ENCODE data around the gene MMD2.
"Not testable (repeated sequence)": the region's sequence is repeated elsewhere in the genome, so short reads cannot be mapped to it uniquely, and the experiment has no call there.

Gene MMD2

DNA sequence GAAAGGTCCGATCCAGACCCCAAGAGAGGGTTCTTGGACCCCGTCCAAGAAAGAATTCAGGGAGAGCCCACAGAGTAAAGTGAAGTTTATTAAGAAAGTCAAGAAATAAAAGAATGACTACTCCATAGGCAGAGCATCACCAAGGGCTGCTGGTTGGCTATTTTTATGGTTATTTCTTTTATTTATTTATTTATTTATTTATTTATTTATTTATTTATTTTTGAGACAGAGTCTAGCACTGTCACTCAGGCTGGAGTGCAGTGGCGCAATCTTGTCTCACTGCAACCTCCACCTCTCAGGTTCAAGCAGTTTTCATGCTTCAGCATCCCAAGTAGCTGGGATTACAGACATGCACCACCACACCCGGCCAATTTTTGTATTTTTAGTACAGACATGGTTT lies 65.8 kb downstream of the MMD2 start:
- not testable (repeated sequence) for DNase-seq

- not testable (repeated sequence) for DNase-seq
These were observed 67.5 kb downstream of the MMD2 start for GRCh38 chr7:4891522-4891921.

- no peak for DNase-seq
These were observed 69.3 kb downstream of the MMD2 start for GRCh38 chr7:4889682-4890081.

DNA sequence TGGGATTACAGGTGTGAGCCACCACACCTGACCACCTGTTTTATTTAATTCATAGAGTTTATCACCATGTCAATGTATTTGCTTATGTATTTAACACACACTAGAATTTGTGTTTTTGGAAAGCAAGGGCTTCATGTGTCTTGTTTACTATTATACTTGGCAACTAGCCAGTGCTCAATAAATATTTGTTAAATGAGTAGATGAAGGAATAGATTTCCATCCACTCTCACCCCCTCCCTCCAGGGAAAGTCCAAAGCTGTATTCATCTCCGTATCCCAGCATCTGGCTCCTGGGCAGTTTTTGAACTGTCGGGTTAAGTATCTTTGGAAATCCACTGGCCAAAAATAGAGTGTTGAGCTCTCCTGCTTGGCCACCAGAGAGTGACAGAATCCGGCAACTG lies 70.8 kb downstream of the MMD2 start:
- DNase-seq: no peak

- no peak for DNase-seq
These were observed 72.3 kb downstream of the MMD2 start for GRCh38 chr7:4886671-4887070.

GRCh38 chr7:4885317-4885807 lies 73.6 kb downstream of the MMD2 start:
- no peak for DNase-seq

DNA sequence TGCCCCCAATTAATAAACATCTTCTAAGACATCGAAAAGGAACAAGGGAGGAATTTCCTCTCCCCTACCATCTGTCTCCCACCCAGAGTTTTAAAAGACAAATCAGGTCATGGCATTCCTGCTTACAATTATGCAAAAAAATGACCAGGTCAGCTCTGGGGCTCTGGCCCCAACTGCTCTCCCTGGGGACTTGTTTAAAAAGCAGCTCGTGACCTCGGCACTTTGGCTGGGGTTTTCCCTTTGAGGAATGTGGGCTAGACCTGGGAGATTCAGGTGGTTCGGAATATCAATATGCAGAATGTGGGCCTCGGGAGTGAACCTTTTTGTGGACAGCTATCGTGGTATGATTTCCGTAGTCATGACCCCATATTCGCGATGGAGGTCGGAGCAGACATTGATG lies 74.8 kb downstream of the MMD2 start:
- no peak for DNase-seq

DNA sequence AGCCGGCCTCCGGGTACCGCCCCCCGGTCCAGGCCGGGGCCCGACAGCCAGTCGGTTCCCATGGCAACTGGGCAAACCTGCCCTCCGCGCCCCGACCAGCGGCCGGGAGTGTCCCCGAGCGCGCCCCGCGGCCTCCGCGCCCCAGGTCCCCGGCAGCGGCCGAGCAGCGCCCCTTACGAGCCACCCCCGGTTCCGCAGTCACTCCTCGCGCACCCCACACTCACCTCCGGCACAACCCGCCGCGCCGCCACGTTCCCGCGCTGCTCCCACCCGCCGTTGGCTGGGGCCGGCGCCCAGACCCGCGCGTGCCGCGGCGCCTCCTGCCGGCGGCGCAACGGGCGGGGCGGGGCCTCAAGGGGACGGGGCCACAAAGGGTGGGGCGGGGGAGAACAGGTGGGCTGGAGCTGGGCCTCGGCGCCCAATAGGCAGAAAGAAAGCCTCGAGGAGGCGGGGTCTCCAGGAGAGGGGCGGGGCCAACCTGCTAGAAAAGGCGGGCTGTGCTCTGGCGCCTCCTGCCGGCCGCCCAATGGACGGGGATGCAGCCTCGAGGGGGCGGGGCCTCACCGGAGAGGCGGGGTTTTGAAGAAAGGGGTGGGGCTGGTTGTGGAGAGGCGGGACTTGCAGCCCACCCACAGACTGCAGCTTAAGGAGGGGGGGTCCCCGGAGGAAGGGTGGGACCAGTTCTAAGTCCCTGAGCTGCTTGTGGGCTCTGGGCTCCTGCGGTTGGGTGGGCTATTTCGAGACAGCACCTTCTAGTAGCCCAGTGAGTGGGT lies 75.4 kb downstream of the MMD2 start, which contains the start of gene RADIL:
Gene RADIL, minus strand, starts transcription at position 345 of the 773 bp plus-strand sequence. CDS start 5,577 bp downstream, outside the sequence.
- DNase-seq: no peak

- DNase-seq: no peak
These were observed 76.0 kb downstream of the MMD2 start for GRCh38 chr7:4883033-4883371.

DNA sequence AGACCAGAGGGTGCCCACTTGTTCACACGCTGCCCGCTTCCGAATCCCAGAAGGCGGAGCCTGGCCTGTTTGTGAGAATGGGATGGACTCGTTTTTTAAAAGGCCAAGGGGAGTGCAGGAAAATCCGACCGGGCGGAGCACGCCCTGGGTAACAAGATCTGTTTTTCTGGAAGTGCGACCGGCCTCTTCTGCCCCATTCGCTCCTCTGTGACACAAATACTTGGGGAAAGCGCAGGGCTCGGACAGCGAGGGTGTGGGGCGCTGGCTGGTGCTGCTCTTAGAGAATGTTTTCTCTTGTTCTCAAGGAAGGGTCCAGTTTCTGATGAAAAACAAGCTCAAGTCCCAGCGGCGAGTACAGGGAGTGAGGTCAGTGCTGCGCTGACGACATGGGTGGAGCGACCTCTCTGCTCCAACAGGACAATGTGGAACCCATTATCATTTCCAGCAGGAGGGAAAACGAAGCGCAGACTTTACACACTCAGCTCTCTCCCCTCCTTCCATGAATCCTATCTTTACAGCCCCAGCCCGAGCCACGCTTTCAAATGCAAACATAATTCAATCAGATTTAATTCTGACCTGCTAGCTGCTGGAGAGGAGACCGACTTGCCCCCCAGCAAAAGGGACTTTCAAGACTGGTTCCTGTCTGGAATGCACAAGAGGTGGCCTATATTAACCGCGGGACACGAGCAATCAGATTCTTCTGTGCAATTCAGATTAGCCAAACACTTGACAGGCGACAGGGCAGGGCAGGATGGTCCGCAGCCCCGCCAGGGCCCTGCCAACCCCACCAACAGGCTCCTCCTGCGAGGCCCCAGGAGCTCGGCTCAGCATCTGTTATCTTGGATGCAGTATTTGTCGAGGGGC lies 76.6 kb downstream of the MMD2 start:
- no peak for DNase-seq

- no peak for DNase-seq
These were observed 78.8 kb downstream of the MMD2 start for GRCh38 chr7:4880218-4880617.

- no peak for DNase-seq
These were observed 79.4 kb downstream of the MMD2 start for GRCh38 chr7:4879396-4880081.

GRCh38 chr7:4878336-4879335 lies 80.4 kb downstream of the MMD2 start:
- DNase-seq: no peak

GRCh38 chr7:4876586-4876985 lies 82.4 kb downstream of the MMD2 start:
- DNase-seq: no peak

GRCh38 chr7:4875391-4875790 lies 83.6 kb downstream of the MMD2 start:
- DNase-seq: no peak

DNA sequence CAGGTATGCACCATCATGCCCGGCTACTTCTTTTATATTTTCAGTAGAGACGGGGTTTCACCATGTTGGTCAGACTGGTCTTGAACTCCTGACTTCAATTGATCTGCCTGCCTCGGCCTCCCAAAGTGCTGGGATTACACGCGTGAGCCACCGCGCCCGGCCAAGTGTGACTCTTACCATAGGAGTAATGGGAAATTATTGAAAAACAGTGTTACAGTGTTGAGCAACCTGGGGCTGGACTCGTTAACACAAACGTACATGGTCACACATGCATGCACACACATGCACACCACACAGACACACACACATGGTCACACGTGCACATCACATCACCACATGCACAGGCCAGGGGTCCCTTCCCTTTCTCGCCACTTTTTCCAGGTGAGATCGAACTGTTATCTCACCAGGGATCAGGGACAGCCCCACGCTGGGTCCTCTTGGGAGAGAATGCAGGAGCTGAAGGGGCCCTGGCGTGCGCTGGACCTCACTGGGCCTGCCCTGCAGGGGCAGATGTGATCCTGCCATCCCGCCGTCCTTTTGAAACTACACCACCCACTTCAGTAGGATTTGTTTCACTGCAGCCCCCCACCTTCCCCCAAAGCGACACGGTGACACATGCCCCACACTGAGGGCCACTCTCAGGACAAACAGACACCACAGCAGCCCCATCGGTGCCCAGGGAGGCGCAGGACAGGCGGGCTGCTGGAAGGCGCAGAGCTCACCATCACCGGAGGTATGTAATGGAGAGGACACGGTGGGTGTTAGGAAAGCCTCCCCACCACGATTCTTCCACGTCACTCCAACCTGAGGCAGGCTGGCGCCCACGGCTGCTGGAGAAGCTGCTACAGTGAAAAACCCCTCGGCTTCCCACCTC lies 85.7 kb downstream of the MMD2 start:
- DNase-seq: no peak

DNA sequence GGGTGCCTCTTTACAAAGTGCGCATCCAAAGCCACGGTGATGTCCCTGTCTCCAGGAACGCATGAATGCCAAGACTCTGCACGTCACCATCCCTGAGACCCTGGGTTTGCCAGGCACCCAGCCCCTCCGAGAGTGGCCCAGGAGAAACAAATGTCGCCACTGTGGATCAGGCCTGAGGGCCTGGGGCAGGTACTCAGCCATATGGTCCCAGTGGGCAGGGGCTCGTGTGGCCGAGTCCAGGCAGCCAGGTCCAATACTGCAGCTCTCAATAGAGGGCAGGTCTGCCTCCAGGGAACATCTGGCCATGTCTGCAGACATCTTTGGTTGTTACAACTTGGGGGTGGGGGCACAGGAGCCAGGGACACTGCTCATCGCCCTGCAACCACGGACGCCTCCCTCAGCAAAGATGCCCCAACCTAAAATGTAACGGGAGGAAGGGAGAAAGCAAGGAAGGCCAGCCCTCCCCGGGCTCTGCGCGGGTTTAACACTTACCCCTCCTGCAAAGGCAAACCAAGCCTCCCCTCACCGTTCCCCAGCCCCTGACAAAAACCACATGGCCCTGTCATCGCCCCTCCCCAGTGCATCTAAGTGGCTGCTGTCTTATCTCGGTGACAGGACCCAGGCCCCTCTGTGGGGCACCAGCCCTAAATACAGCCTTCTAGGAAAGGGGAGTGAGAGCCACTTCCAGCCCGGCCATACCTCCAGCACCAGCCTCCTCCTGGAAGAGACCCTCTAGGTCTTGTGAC lies 86.9 kb downstream of the MMD2 start:
- DNase-seq: no peak

DNA sequence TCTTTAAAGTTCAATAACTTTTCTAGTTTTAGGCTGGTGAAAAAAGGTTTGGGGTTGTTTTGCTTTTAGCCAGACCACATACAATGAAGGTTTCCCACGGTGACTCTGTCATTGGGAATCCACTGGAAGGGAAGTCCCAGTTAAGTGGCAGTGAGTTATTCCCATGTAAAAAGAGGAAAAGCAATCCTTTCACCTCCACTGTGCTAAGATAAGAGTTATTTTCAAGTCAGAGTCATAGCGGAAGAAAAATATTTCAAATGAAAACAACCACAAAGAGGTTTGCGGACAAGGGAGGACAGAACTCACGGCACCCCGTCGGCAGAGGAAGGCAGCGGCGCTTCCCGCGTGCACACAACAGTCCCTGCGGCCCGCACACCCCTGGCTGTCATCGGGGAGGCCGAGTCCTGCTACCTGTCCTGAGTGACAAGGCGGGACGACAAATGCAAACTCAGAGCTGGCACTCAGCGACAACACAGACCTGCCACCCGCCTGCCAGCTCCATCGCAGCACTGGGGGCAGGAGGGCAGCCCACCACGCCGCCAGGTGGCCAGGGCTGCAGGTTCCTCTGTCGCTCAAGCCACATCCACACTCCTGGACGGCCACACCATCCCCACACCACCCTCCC lies 87.8 kb downstream of the MMD2 start:
- no peak for DNase-seq

DNA sequence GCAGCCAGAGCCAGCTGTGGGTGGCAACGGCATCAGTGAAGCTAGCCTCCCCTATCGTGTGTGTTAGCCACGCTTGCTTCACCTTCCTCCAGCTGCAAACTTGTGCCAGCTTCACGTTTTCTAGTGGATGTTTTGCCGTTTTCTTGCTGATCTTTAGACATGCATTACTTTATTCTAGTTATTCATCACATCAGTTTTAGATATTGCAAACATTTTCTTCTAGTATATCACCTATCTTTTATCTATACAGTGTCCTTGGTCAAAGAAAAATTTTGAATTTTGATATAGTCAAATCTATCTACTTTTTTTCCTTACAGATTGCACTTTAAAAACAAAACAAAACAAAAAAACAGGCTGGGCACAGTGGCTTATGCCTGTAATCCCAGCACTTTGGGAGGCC lies 90.5 kb downstream of the MMD2 start:
- no peak for DNase-seq
